WTC11 (cell line): Measurements from ENCODE around the gene NECAB2.

ENCODE experiments used
- ATF1 ChIP-seq: sonication (generic); formaldehyde crosslinking; IDR thresholded peaks from 2 replicates; pipeline ENCODE4 v1.8.1; 2023; ENCODE audit warnings: mild to moderate bottlenecking, moderate library complexity, missing genetic modification reagents
- FOXK1 ChIP-seq: sonication (generic); formaldehyde crosslinking; IDR thresholded peaks from 2 replicates; pipeline ENCODE4 v1.8.0; 2022; ENCODE audit warnings: mild to moderate bottlenecking, moderate library complexity, missing genetic modification reagents
- JUN ChIP-seq: sonication (generic); formaldehyde crosslinking; IDR thresholded peaks from 2 replicates; pipeline ENCODE4 v1.8.0; 2023; ENCODE audit warnings: mild to moderate bottlenecking, missing genetic modification reagents
- NR2C2 ChIP-seq: sonication (generic); formaldehyde crosslinking; IDR thresholded peaks from 2 replicates; pipeline ENCODE4 v1.8.0; 2022; ENCODE audit warnings: mild to moderate bottlenecking, missing genetic modification reagents
- RELA ChIP-seq: sonication (generic); formaldehyde crosslinking; IDR thresholded peaks from 2 replicates; pipeline ENCODE4 v1.8.1; 2022; ENCODE audit warnings: missing genetic modification reagents, mild to moderate bottlenecking, borderline replicate concordance
- SP1 ChIP-seq: sonication (generic); formaldehyde crosslinking; conservative IDR thresholded peaks from 2 replicates; pipeline ENCODE4 v1.8.1; 2022; ENCODE audit warnings: missing genetic modification reagents
- TP53 ChIP-seq: sonication (generic); formaldehyde crosslinking; IDR thresholded peaks from 2 replicates; pipeline ENCODE4 v1.8.1; 2023; ENCODE audit warnings: mild to moderate bottlenecking, missing genetic modification reagents
- ZNF423 ChIP-seq: fragments of 250-450 bp; sonication (Bioruptor Pico); IDR thresholded peaks from 2 replicates; pipeline ENCODE4 v2.1.2; 2022; ENCODE audit warnings: mild to moderate bottlenecking, moderate library complexity
- TF ChIP-seq, protein P1 (sequence below): fragments of 200-600 bp; IDR thresholded peaks from 2 replicates; pipeline ENCODE4 v1.8.0; 2022; ENCODE audit warnings: antibody characterized with exemption
- TF ChIP-seq, protein P2 (sequence below): sonication (generic); formaldehyde crosslinking; conservative IDR thresholded peaks from 2 replicates; pipeline ENCODE4 v1.8.1; 2023; ENCODE audit warnings: mild to moderate bottlenecking, low read depth, missing genetic modification reagents, moderate library complexity
- TF ChIP-seq, protein P3 (sequence below): sonication (generic); formaldehyde crosslinking; IDR thresholded peaks from 2 replicates; pipeline ENCODE4 v1.8.0; 2022; ENCODE audit warnings: mild to moderate bottlenecking, missing genetic modification reagents
- TF ChIP-seq, protein P4 (sequence below): sonication (generic); formaldehyde crosslinking; IDR thresholded peaks from 2 replicates; pipeline ENCODE4 v1.8.0; 2022; ENCODE audit warnings: mild to moderate bottlenecking, missing genetic modification reagents
- TF ChIP-seq, protein P5 (sequence below): sonication (generic); formaldehyde crosslinking; IDR thresholded peaks from 2 replicates; pipeline ENCODE4 v1.8.1; 2023; ENCODE audit warnings: mild to moderate bottlenecking, missing genetic modification reagents, moderate library complexity

DNA sequence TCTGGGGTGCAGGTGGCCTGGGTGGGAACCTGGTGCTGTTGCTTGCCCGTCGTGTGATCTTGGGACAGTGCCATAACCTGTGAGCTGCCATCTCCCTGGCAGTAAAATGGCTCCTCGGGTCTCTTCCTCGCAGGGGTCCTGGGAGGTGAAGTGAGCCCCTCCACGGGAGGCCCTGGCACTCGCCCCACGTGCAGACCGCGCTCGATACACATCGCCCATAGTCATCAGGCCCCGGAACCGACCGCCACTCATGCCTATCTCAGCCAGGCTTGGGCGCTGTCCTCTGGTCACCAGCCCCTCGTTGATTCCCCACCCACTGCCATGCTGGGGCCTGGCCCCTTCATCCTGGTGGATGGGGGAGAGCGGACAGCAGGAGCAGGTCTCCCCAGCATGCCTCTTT, 36.5 kb upstream of the NECAB2 start:
- TF ChIP-seq ZNF423 (no peak), ATF1 (no peak), TP53 (CRISPR knock-in tag) (no peak), SP1 (CRISPR knock-in tag) (no peak), NR2C2 (CRISPR knock-in tag) (no peak), RELA (CRISPR knock-in tag) (no peak), FOXK1 (CRISPR knock-in tag) (no peak), JUN (CRISPR knock-in tag) (no peak)
- TF ChIP-seq, protein P1, sequence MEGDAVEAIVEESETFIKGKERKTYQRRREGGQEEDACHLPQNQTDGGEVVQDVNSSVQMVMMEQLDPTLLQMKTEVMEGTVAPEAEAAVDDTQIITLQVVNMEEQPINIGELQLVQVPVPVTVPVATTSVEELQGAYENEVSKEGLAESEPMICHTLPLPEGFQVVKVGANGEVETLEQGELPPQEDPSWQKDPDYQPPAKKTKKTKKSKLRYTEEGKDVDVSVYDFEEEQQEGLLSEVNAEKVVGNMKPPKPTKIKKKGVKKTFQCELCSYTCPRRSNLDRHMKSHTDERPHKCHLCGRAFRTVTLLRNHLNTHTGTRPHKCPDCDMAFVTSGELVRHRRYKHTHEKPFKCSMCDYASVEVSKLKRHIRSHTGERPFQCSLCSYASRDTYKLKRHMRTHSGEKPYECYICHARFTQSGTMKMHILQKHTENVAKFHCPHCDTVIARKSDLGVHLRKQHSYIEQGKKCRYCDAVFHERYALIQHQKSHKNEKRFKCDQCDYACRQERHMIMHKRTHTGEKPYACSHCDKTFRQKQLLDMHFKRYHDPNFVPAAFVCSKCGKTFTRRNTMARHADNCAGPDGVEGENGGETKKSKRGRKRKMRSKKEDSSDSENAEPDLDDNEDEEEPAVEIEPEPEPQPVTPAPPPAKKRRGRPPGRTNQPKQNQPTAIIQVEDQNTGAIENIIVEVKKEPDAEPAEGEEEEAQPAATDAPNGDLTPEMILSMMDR: no peak
- TF ChIP-seq, protein P2, sequence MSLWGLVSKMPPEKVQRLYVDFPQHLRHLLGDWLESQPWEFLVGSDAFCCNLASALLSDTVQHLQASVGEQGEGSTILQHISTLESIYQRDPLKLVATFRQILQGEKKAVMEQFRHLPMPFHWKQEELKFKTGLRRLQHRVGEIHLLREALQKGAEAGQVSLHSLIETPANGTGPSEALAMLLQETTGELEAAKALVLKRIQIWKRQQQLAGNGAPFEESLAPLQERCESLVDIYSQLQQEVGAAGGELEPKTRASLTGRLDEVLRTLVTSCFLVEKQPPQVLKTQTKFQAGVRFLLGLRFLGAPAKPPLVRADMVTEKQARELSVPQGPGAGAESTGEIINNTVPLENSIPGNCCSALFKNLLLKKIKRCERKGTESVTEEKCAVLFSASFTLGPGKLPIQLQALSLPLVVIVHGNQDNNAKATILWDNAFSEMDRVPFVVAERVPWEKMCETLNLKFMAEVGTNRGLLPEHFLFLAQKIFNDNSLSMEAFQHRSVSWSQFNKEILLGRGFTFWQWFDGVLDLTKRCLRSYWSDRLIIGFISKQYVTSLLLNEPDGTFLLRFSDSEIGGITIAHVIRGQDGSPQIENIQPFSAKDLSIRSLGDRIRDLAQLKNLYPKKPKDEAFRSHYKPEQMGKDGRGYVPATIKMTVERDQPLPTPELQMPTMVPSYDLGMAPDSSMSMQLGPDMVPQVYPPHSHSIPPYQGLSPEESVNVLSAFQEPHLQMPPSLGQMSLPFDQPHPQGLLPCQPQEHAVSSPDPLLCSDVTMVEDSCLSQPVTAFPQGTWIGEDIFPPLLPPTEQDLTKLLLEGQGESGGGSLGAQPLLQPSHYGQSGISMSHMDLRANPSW (CRISPR knock-in tag): no peak
- TF ChIP-seq, protein P3, sequence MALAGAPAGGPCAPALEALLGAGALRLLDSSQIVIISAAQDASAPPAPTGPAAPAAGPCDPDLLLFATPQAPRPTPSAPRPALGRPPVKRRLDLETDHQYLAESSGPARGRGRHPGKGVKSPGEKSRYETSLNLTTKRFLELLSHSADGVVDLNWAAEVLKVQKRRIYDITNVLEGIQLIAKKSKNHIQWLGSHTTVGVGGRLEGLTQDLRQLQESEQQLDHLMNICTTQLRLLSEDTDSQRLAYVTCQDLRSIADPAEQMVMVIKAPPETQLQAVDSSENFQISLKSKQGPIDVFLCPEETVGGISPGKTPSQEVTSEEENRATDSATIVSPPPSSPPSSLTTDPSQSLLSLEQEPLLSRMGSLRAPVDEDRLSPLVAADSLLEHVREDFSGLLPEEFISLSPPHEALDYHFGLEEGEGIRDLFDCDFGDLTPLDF: no peak
- TF ChIP-seq, protein P4, sequence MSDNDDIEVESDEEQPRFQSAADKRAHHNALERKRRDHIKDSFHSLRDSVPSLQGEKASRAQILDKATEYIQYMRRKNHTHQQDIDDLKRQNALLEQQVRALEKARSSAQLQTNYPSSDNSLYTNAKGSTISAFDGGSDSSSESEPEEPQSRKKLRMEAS: no peak
- TF ChIP-seq, protein P5, sequence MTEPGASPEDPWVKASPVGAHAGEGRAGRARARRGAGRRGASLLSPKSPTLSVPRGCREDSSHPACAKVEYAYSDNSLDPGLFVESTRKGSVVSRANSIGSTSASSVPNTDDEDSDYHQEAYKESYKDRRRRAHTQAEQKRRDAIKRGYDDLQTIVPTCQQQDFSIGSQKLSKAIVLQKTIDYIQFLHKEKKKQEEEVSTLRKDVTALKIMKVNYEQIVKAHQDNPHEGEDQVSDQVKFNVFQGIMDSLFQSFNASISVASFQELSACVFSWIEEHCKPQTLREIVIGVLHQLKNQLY (CRISPR knock-in tag): no peak
